DMS53 treated with DMSO at 0.1 percent for 48 hours (cell line): Measurements from ENCODE around the gene ARHGEF11.

Source experiments
- DNase-seq: peaks from one replicate; lab custom pipeline; 2025; ENCODE audit not compliant: unreplicated experiment; lab: John Stamatoyannopoulos, UW

ARHGEF11 gene

DNA sequence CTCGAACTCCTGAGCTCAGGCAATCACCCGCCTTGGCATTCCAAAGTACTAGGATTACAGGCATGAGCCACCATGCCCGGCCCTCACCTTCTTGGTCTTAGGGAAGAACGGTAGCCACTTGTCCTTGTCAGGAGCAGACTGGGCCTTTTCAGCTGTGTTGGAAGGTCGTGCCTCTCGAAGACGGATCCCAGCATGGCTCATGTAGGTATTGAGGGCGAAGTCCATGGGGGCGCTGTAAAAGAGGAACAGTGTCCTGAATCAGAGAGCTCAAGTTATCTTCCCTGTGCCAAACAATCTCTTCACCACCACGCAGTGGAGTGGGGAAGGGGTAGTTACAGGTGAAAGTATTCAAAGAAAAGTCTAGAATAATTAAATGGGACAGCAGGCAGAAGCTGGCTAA lies 89.2 kb downstream of the ARHGEF11 start:
- no peak for DNase-seq

DNA sequence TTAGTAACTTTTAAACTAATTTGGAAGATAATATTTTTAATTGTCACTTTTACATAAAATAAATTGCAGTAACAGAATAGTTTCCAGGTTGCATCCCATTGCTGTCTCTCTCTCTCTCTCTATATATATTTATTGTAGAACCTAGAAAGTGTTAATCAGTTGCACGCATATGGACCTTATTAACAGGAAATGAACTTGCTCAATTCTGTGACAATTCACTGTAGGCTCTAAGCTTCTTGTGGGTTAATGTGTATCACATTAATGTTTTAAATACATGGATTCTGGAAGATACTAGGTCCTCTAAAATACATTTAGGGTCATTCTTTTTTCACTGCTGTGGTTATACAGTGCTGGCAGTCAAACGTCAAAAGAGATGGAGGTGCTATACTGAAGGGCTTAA lies 92.0 kb downstream of the ARHGEF11 start:
- no peak for DNase-seq

DNA sequence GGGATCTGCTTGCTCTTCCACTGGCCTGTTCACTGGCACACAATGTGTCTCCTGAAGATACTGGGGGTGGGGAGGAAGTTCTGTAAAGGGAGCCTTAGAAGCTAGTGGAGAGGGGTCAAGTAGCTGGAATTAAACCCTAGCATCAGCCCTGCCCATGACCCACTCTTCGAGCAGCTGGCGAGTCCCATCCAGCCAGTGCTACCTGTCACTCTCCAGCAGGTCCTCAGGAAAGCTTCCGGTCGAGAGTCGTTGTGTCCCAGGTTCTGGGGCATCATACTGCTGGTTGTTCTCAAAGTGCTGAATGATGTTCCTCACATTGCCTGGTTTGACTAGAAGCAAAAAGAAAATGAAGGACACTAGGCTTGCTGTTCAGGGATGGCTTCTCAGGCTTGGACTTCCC lies 94.2 kb downstream of the ARHGEF11 start:
- DNase-seq, result no peak

DNA sequence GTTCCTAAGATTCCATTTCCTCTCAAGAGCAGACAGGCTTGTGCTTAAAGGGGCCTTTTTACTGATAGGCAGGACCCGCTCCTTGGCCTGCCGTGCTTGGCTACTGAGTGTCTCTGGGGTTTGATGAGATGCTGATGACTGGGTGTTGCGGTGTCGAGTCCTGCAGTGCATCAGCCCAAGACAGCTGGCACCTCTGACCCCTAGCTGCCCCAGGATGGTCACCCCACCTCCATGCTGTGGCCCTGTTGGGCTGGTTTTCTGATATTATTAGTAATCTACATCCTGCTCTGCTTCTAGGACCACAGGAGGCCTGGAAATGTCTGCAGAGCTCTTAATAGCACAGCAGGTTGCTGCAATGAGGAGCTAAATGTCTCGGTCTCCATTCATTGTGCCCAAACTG lies 96.4 kb downstream of the ARHGEF11 start:
- no peak for DNase-seq

DNA sequence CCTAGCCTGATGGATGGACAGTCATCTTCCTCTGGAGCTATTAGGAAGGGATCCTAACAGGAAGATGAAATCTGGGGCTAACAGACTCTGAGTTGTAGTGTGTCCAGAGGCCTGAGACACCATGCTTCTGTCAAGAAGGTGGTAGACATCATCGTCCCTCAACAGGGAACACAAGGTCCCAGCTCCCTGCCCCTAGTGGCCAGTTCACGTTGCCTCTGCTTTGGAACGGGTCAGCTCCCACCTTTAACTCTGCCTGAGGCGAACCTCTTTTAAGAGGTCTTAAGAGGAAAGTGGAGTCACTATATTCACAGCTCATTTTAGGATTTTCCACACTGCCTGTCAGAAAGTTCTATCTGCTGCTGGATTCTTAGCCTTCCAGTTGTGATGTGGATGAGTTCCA lies 96.8 kb downstream of the ARHGEF11 start:
- DNase-seq, result no peak

DNA sequence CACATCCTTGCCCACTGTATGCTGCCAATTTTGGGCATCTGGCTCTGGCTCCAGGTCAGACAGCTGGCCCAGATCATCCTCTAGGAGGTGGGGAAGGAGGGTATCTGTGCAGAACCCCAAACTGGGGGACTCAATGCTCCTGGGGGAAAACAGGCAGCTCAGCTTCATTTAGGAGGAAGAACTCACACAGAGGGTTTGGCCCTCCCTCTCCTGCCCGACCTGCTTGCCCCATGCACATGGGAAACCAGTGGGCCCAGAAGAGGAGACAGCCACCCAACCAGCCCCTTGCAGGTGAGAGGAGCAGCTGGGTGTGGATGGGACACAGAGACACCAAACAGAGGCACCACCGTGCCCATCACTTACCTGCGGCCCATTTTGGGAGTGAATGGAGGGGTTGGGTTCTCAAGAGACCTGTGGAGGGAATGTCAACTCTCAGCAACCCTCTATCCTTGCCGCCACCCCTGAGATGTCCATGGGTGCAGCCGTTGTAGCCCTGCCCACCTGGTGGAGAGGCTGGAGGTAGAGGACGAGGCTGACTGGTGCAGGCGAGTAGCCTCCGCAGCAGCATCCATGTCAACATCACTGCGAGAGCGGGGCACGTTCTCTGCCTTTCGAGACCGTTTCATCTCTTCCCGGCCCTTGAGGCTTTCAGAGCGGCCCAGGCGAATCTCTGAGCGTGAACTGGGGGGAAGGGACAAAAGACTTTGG lies 97.6 kb downstream of the ARHGEF11 start:
- DNase-seq, result no peak

DNA sequence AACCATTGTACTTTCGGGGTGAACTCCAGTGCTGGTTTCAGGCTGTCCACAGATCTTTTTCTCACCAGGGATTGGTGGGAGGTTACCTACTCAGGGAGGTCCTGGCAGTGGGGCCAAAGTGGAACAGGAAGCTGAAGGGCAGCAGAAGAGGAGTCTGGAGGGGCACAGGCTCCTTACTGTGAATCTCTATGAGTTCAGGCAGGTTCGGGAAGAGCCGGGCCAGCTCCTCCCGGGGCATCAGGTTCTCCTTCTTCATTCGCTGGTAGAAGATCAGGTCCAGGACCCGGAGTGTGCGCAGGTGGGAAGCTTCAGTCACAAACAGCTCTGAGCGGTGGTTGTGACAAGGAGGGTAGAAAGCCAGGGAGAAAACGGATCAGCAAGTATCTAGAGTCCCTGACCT lies 98.4 kb downstream of the ARHGEF11 start:
- no peak for DNase-seq

DNA sequence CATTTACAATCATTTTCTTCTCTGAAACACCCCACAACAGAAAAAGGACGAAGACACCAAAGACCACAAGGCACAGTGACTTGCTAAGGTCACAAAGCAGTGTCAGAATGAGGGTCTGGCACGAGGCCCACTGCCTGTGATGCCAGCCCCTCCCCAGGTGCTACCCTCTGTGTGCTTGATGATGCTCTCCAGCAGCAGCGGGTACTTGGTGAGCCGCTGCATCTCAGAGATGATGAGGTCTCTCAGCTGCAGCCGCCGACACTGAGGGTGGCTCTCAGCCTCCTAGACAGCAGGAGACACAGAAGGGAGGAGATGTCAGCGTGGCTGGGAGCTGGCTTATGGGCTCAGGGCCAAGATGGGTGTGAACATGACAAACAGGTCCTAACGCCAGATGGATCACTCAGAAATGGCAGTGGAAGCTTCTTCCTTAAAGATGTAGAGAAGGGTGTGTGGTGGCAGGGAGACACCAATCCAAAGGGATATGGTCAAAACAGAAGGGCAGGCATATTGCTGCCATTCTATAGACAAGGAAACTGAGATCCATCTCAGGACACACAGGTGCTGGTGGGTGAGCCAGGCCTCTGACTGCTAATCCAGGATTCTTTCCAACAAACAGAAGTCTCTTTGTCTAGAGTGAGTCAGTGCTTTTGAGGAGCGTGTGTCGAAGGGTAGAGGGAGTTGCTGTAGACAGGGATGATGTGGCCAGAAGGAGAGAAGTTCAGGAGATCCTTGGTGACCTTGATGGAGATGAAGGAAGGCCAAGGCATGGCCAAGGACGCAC lies 99.5 kb downstream of the ARHGEF11 start:
- no peak for DNase-seq

DNA sequence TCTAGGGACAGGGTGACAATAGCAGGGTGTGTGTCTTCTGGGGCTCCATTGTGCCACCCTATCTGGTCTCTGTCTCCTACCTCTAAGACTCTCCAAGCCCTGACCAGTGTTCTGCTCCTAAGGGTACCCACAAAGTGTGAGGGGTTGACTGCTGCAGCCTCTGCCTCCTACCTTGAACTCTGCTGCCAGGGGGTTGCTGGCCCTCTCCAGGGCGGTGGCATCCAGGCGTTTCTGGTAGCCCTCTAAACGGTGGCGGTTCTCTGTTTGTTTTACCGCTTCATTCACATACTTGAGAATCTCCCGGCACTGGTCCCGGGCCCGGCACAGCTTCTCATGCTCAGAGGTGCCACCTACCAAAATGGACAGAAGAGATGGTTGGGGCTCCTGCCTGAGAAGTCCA lies 100.7 kb downstream of the ARHGEF11 start:
- no peak for DNase-seq

DNA sequence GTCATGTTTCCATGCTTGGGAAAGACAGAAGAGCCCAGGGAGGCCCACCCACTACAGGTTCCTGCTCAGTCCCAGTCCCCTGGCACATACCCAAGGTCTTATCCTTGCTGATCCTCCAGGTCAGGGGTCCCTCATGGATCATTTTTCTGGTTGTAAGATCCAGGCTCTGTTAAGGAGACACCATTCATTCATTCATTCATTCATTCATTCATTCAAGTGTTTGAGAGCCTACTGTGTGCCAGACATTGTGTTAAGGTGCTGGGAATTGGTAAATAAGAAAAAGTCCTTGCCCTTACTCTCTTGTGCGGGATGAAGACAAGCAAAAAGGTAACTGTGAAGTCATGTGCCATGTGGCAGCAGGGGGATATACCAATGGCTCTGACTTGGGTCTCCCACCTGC lies 101.3 kb downstream of the ARHGEF11 start:
- DNase-seq, result no peak

DNA sequence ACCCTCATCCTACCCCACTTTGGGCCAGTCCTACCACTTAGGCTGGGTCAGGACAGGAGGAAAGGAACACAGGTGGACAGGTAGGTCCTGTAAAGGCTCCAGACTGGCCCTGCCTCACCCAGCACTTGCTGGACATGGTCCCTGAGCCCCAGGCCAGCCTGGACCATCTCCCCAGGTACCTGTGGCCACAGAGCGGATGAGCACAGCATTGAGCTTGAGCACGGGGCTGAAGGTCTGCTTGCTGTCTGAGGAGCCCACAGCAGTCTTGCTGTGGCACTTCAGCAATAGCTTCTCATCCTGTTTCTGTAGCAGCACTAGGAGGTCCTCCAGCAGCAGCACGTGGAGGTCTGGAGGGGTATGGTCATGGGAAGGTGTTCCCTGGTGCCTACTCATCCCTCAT lies 101.8 kb downstream of the ARHGEF11 start:
- DNase-seq, result no peak

DNA sequence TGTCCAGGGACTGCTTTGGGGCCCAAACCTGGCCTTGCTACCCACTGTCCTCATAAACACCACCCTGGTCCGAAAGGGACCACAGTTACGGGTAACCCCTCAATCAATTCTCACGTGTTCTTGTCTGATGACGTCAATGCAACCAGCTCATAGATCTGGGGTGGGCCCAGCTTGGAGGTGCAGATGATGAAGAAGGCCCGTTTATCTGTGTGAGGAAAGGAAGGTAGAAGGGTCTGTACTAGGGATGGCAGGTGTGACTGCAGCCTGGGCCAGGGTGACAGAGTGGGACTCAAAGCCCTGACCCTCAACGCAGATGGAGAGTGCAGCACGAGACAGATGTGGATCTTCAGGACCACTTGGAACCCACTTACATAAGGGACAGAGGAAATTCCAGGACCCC lies 103.0 kb downstream of the ARHGEF11 start:
- no peak for DNase-seq

DNA sequence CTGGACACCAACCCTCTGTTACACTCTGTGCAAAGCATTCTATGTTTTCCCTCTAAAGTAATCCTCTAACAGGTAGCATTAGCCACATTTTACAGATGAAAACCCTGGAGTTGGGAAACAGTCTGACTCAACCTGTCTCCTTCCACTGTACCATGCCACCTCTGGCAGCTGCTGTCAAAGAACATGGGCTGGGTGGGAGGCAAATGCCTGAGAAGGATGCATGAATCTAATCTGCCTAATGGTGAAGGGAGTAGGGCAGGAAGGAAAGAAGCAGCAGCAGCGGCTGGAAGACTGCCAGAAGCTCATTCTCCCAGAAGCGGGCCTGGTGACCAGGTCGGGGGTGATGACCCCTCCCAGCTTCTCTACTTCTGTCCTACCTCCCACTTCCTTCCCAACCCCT lies 103.4 kb downstream of the ARHGEF11 start:
- DNase-seq, result no peak

DNA sequence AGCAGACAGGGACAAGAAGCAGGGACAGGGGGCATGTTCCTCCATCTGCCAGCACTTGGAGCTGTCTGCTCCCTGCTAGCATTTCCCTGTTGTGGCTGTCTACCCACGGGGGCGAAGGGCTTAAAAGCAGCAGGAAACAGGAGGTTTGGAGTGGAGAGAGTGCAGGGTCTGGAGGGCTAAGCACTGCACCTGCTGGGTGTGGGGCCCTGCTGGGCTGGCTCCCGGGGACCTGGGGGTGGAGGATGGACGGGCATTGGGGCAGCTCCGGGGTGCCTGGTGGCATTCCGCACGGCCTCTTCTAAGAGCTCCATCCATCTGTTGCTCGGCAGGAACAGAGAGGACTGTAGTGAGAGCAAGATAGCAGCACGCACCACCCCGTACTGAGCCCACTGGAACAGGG lies 103.9 kb downstream of the ARHGEF11 start:
- DNase-seq, result no peak

DNA sequence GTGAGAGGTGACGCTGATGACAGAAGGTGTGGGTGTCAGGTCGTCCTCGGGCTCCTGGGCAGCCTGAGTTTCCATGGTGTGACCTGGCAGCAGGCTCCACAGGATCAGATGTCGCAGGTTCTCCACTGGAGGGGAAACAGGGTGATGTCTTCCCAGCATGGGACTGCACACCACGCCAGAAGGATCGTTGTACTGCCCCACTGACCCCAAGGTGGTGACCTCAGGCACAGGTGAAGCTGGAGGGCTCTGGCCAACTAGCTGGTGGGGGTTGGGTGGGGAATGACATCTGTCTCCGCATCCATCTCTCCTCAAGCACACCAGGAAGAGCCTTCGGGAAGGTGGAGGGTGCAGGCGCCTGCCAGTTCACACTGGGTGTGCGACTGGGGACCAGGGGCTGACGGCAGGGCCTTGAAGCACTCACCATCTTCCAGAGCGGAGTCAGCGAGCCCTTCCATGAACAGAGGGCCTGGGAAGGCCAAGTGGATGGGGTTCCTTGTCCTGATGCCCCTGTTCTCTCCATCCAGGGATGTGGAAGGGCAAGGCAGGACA lies 105.7 kb downstream of the ARHGEF11 start:
- no peak for DNase-seq

DNA sequence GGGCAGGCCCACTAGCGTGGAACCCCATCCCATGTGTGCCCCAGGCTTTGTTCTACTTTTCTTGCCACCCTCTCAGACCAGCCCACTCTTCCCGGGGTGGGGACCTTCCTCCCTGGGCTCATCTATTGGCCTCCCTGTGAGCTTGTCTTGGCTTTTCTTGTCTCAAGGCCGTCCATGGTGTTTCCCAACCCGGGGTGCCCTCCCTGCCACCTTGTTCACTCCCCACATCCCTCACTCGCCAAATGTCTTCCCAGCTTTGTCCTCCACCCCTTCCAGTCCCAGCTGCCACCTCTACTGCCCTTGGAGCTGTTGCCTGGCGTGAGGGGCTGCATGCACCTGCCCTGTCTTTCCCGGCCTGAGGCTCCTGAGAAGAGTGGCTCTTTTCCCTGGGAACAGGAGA lies 106.7 kb downstream of the ARHGEF11 start:
- no peak for DNase-seq

DNA sequence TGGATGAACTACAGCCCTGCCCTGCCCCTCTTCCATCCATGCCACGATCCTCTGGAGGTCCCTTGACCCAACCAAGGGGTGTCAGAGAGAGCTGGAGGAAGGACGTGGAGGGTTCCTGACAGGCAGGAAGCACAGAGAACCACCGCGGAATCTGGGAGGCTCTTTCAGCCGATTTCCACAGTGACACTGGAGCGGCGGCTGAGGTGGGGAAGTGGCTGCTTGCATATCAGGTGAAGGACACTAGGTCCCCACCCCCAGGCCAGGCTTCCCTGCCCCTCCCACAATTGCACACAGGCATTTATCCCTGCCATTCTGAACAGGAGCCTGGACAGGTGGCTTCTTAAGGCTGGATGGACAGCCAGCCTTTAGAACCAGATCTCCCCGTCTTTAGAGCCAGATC lies 107.7 kb downstream of the ARHGEF11 start:
- no peak for DNase-seq

DNA sequence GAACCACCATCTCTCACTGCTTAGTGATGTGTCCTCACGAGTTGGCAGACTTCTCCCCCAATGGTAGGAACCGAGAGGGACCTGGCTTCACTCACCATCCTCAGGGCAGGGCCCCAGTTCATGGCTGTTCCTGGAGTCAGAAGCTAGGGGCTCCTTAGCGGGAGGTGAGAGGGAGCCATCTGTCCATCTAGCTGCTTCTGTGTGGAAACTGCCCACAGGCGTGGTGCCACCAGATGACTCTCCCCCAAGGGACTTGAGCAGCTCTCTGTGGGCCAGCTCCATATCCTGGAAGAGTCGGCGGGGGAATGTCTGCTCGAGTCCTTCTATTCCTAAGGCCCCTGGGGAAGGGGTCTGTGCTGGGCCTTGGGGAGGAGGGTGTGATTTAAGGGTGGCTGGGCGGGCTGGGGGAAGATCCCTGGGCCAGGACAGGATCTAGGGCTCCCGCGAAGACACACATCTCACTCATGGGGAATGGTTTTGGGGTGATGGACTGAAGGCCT lies 108.8 kb downstream of the ARHGEF11 start:
- DNase-seq, result no peak

DNA sequence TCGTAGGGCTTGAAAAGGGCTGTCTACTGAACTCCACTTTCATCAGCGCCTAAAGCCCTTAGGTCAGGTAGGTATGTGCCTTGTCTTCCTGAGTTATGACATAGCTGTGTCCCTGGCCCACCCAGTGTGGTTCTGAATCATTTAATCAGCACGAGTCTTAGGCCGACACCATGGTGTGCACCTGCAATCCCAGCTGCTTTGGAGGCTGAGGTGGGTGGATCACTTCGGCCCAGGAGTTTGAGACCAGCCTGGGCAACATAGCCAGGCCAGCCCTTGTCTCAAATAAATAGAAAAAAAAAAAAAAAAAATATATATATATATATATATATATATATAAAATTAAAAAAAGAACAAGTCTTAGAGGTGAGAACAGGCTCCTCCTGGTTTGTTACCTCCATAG lies 109.4 kb downstream of the ARHGEF11 start:
- DNase-seq, result no peak

DNA sequence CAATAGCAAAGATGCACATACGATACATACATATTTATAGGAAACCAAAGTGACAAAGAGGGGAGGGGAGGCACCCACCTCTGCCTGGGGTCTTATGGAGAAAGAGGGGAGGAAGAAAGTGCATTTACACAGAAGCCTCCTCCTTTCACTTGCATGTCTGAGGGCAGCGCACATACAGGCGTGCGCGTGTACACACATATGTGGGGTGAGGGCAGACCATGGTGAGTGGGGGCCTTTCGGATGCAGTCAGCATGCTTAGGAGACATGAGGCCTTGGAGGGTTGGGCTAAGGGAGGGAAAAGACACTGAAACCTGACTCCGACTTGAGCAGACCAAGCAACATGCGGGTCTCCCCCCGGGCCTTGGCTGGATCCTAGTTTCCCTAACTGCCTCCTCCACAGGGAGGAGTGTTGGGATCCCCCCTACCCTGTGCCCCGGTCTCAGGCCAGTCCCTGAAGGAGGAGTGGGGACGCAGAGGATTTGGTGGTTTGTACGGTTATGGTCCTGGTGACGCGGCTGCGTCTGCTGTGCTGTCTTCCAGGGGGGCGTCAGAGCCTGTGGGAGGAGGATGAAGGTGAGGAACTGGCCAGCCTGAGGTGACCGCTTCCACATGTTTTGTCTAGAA lies 109.9 kb downstream of the ARHGEF11 start:
- no peak for DNase-seq

DNA sequence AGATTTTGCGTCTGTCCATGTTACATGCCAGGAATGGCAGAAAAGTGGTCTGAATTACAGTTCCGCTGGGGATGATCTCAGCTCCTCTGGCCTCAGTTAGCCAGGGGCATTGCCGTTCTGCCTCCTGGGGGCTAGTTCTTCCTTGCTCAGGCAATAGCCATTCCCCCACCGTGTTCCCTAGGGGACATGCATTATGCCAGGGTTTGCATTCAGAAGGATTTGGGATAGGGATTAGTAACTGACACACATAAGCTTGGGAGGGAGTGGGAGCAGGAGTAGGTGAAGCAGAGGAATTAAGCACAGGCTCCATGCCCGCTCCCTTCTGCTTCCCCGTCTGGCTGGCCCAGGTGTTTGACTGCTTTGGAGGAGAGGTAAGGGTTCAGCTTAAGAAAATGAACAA lies 112.4 kb downstream of the ARHGEF11 start:
- no peak for DNase-seq
